OCI-M2 (cell line): ENCODE results near the gene PXDN.
"Not testable (repeated sequence)": the region's sequence is repeated elsewhere in the genome, so short reads cannot be mapped to it uniquely, and the experiment has no call there.

Experiments used
- DNase-seq: peaks from one replicate; lab custom pipeline; 2025; ENCODE audit not compliant: unreplicated experiment; lab: John Stamatoyannopoulos, UW

The PXDN gene

GRCh38 chr2:1741851-1742250, 2.5 kb downstream of the PXDN start:
- DNase-seq: no peak

- DNase-seq: no peak
These were observed 3.4 kb downstream of the PXDN start for GRCh38 chr2:1740716-1741589.

- no peak for DNase-seq
These were observed 4.2 kb downstream of the PXDN start for GRCh38 chr2:1739961-1740715.

- DNase-seq: no peak
These were observed 4.9 kb downstream of the PXDN start for GRCh38 chr2:1739322-1739957.

GRCh38 chr2:1738646-1739302, 5.5 kb downstream of the PXDN start:
- DNase-seq: no peak

GRCh38 chr2:1738163-1738562, 6.2 kb downstream of the PXDN start:
- no peak for DNase-seq

GRCh38 chr2:1736997-1737480, 7.3 kb downstream of the PXDN start:
- no peak for DNase-seq

- DNase-seq: no peak
These were observed 8.3 kb downstream of the PXDN start for GRCh38 chr2:1736045-1736444.

GRCh38 chr2:1733298-1733697, 11.0 kb downstream of the PXDN start:
- DNase-seq: not testable (repeated sequence)

GRCh38 chr2:1731963-1732768, 12.1 kb downstream of the PXDN start:
- DNase-seq: no peak

- DNase-seq: no peak
These were observed 12.8 kb downstream of the PXDN start for GRCh38 chr2:1731447-1731962.

- DNase-seq: no peak
These were observed 14.0 kb downstream of the PXDN start for GRCh38 chr2:1730015-1730927.

GRCh38 chr2:1729242-1729641, 15.1 kb downstream of the PXDN start:
- DNase-seq: no peak

GRCh38 chr2:1728821-1729220, 15.5 kb downstream of the PXDN start:
- DNase-seq: no peak

- no peak for DNase-seq
These were observed 16.4 kb downstream of the PXDN start for GRCh38 chr2:1727796-1728474.

GRCh38 chr2:1727101-1727771, 17.1 kb downstream of the PXDN start:
- DNase-seq: no peak

GRCh38 chr2:1726558-1726957, 17.8 kb downstream of the PXDN start:
- DNase-seq: no peak

GRCh38 chr2:1724351-1724750, 20.0 kb downstream of the PXDN start:
- not testable (repeated sequence) for DNase-seq
